HG02870 (cell line): ENCODE measurements around the gene ABCA7.

Source experiments
- ATAC-seq: cut with Tn5 transposase; IDR thresholded peaks from one replicate; pipeline ENCODE4 v1.9.1; 2021; ENCODE audit warnings: mild to moderate bottlenecking, moderate library complexity; ENCODE audit not compliant: unreplicated experiment

The ABCA7 gene

DNA sequence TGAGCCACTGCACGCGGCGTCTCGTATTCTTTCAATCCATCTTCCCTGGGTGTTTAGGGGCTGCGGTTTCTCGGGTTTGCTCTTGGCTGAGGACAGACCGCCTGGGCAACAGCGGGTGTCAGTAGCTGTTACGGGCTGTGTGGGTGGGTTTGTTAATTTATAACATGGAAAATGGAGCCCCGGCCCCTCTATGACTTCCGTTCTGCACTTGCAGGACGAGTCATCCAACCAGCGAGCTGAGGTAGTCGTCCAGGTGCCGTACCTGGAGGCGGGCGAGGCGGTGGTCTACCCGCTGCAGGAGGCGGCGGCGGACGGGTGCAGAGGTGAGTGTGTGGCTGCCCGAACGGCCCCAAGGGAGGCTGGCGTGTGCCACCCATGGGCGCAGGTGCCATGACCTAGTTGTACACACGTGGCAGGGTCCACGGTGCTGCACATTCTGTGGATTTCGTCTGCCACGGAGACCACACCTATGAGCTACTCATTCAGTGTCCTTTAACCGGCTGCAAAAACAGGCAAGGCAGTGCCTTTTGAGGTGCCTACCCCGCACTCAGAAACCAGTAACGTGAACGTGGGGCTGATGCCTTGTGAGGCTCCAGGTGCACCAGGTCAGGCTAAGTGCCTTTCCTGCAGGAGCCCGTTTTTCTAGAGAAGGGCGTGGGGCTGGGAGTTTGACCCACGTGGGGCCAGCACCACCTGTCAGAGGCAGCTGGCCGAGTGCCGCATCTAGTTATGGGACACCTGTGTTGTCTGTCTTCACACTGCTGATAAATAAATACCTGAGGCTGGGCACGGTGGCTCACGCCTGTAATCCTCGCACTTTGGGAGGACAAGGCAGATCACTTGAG lies 44.3 kb downstream of the ABCA7 start:
- no peak for ATAC-seq

DNA sequence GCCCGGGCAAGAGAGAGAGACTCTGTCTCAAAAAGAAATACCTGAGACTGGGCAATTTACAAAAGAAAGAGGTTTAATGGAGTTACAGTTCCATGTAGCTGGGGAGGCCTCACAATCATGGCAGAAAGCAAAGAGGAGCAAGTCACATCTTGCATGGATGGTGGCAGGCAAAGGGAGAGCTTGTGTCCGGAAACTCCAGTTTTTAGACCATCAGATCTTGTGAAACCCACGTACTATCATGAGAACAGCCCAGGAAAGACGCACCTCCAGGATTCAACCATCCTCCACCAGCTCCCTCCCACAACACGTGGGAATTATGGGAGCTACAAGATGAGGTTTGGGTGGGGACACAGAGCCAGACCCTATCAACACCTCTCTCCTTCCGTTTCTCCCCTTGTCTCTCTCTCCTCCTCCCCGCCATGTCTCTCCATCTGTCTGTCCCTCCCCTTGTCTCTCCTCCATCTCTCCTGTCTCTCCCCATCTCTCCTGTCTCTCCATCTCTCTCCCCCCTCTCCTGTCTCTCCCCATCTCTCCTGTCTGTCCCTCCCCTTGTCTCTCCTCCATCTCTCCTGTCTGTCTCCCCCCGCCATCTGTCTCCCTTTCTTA lies 45.2 kb downstream of the ABCA7 start:
- ATAC-seq: no peak

DNA sequence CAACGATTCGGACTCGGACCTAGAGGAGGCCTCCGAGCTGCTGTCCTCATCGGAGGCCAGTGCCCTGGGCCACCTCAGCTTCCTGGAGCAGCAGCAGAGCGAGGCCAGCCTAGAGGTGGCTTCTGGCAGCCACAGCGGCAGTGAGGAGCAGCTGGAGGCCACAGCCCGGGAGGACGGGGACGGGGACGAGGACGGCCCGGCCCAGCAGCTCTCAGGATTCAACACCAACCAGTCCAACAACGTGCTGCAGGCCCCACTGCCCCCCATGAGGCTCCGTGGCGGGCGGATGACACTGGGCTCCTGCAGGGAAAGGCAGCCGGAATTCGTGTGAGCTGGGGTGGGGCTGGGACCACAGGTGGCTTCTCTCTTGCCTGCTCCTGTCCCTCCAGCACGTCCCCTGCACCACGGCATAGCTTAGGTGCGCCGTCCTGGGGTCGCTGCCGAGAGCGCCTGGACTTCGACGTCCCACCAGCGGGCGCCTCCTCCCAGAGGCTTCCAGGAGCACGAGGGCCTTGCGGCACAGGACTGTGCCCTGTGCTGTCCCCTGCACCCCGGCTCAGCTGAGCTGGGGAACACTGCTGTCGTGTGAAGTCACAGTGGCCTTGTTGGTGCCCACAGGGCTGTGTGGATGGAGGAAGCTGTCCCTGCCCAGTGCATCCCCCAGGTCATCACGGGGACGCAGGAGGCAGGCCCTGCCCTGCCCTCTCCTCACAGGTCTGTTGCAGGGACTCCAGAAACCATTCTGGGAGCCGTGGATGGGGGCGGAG lies 46.0 kb downstream of the ABCA7 start:
- no peak for ATAC-seq

DNA sequence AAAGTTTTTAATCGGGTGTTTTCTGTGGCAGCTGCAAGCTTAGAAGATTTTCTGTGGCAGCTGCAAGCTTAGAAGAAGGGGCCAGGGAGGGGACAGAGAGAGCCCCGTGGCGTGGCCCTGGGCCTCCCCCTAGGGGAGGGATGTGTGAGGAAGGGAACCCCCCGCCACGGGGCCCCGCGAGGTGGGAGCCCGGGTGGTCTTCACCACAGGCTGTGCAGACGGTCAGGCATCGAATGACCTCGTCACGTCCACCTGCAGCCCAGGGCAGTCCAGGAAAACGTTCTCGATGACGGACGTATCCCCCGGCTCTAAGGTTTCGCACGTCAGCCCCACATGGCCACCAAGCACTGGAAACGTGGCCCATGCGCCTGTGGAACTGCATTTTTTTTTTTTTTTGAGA lies 46.7 kb downstream of the ABCA7 start:
- ATAC-seq: no peak

DNA sequence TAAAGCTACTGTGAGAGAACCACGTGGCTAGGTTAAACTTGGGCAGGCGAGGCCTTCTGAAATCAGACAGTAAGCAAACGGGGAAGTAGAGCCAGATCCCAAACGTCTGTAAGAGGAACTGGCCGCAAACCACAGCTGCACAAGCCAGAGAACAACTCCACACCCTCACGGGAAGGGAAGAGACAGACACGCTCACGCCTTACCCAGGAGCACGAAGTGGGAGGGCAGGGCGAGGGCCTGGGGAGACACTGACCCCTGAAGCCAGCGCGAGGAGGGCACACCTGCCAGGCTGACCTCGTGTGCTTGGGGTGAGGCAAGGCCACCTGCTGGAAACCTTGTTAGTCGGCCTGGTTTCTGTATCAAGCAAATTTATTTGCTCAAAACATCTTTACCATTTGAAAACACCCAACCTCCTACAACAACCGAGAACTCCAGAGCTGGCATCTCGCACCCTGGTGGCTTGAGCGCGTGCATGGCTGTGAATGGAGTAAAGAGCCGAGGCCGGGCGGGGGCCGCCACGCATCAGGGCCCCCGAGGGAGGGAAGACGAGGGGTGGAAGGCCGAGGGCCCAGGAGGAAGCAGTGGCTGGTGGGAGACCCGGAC lies 48.0 kb downstream of the ABCA7 start:
- ATAC-seq: no peak

DNA sequence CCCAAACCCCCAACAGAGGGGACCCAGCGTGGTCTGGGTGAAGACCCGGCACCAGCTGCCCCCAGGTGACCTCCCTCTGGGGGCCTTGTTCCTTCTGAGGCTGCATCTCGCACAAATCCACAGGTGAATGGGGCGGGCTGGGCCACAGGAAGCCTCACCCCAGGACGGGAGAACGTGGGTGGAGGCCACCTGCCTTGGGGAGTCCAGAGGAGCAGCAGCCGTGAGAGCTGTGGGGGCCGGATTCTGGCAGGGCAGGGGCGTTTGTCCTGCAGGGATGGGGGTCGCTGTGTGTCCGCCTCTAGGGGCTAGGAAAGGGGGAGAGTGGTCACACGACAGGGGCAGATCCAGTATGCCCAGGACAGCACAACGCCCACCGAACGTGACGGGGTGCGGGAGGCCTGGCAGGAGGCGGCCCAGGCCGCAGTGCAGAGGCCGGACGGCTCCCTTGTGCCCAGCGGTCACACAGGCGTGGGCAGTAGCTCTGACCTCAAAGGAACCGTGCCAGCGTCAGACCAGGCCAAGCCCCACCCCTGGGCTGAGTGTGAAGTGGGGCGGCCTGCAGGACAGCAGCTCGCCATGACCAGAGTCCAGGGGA lies 48.6 kb downstream of the ABCA7 start:
- ATAC-seq: no peak

DNA sequence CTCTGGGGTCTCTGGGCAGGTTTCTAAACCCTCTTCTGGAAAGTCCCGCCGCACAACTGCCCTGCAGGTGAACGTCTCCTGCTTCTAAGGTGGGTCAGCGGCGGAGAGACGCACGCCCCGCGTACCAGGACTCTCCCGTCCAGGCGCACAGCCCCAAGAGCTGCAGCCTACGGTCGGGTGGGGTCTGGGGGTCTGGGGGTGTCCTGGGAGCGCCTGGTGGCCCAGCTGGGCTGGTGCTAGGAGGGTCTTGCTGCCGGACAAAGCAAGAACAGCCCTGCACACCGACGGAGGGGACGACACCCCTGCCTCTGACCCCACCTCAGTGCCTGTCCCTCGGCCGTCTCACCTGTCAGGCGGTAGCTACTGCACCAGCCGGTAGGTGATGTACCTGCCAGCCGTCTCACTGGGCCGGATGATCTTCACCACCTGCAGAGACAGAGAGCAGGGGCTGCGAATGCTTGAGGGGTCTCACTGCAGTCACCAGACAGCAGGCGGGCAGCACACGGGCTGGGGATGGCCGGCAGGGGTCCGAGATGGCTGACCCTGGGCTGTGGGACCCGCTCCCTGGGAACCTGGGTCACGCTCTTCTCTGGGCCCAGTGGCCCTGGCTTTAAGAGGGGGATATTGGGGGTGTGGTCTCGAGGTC lies 49.3 kb downstream of the ABCA7 start:
- no peak for ATAC-seq

DNA sequence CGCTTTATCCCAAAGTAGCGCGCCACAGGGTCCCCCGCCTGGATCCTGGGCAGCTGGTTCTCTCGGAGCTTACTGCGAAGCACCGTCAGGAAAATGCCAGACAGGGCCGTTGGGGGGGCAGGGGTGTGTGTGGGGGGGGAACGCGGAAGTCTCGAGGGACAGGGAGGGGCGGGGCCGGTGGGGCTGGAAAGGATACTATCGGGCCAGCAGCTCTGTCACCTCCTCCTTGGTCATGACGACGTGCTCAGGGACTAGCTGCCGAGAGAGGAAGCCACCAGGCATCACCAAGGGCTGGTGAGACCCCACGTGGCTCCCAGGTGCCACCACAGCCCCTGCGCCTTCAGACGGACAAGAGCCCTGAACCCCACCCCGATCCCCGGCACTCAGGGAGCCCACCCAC lies 50.0 kb downstream of the ABCA7 start:
- ATAC-seq: no peak

DNA sequence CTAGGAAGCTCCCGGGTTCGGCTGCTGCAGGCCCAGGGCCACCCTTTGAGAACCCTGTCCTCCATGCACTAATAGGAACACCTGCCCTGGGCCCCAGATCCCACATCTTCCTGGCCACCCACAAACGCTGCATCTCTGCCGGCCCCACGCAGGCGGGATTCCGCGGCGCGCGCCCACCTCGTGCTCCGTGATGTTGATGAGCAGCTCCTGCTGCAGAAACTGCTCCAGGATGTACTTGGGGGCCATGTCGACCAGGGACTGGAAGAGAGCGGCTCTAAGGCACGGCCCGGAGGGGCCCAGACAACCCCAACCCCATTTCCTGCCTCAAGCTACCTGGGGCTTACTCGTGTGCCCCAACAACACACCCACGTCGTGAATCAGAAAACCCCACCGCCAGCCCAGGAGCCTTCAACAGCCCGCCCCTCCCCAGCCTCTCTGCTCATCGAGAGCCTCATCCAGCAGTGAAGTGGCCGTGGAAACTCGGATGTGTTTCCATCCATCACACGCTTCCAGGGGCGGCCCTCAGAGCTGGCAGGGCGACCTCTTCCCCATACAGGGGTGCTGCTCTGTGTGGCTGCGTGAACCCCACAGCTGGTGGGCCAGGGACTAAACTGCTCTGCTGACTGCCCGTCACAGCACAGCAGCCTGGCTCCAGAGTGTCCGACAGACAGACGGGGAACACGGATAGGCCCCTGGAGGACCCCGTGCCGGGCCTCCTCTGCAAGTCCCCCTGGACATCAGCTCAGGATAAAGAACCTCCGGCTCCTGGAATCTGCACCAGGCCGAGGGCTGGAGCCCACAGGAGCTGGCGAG lies 51.0 kb downstream of the ABCA7 start:
- no peak for ATAC-seq

DNA sequence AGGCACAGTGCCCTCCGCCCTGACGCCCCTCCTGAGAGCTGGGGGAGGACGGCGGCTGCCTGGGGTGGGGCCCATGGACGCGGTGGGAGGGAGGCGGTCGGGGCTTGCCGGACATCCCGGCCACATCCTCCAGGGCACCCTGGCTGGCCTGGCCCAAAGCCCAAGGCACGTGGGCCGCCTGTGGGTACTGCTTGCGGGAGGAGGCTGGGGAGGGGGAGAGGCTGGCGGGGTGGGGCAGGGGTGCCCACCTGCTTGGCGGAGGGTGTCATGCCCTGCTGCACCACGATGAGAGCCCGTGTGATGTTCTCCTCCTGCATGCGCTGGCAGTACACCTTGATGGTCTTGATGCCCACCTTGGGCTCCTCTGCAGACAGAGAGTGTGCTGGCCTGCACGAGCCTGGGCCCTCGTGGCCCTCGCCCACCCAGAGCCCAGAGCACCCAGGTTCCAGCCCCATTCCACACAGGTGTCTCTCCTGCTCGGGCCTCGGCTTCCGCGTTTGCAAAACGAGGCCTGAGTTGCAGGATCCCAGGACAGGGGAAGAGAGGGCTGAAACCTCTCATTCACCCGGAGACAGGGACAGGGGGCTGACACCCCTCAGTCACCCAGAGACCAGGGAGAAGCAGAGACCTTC lies 51.8 kb downstream of the ABCA7 start:
- ATAC-seq: no peak

DNA sequence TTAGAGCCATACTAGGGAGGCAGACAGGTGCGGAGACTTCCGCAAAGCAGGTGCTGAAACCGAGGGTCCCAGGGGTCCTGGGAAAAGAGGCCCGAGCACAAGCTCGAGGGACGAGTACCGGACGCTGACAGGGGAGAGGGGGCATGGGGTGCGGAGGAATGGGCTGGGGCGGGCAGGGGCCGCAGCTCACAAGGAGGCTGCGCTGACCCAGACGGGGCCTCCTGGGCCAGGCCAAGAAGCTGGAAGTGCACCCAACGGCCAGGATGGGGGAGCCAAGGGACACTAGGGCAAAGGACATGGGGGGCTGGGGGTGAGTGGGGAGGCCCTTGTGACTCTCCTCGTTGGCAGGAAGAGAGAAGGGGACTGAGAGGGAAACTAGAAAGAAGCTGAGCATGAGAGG lies 53.4 kb downstream of the ABCA7 start:
- ATAC-seq: no peak

DNA sequence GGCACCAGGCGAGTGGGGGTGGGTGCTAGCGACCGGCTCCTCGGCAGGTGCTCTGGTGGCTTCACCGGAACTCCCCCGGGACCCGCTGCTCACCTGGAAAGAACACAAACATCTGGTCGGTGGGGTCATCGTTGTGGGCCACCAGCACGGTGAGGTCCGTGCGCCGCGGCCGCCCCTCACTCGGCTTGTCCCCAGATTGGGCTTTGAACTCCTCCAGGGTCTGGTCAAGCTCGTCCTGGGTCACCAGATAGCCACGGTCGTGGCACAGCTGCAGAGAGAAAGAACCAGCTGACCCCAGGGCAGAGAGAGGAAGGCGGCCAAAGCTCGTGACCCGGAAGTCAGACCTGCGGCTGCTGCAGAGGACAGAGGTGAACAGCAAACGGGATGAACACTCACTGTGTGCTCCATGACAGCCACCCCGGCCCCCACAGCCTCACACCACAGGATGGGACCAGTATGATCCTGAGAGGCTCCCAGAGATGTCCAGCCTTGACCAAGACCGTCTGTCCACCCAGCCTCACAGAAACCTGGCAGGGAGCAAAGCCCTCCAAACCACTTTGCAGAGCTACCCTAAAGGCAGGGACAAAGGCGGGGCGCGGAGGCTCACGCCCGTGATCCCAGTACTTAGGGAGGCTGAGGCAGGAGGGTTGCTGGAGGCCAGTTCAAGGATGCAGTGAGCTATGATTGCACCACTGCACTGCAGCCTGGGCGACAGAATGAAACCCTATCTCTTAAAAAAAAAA lies 54.1 kb downstream of the ABCA7 start:
- ATAC-seq: no peak

DNA sequence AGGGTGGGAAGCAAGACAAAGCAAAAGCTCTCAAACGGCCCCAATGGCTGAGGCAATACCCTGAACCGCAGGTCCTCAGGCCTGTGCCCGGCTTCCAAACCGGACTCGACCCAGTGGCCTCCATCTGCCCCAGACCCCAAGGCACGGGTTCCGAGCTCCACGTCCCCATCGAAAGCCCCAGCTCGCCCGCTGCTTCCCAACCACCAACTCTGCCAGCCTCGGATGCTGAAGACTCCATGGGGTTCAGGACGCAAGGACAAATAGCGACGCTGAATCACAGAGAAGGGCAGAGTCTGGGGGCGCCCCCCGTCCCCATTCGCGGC lies 54.7 kb downstream of the ABCA7 start:
- no peak for ATAC-seq

DNA sequence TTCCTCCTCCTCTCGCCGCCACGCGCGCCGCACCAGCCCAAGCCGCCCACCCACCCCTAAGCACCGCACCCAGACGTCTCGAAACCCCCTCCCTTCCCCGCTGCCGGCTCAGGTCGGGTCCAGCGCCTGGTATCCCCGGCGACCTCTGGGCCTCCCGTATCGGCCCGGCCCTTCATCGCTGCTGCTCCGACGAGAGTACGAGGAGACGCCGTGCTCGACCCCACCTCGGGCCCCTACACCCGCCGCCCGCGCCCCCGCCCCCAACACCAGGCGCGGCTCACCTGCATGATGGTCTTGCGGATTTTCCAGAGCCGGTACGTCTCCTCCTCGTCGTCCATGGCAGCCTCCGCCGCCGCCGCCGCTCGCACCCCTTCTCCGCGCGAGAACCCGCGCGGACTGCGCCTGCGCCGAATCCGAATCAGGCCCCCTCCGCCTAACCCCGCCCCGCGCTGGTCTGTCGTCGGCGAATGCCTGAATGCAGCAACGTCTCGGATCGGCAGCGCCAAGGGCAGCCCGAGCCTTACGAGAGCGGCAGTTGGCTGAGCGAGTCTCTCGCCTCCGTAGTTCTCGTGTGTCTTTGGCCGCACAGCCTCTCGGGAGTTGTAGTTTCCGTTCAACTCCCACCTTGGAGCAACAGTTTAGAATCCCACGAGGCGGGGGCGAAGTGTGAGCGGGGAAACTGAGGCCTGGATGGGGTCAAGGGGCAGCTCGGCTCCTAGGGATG lies 55.2 kb downstream of the ABCA7 start, which contains the start of gene POLR2E:
Gene POLR2E (minus strand): TSS at position 398 of the 724 bp plus-strand sequence. CDS start 60 bp downstream, at position 338.
- ATAC-seq: peak; percentile 79

DNA sequence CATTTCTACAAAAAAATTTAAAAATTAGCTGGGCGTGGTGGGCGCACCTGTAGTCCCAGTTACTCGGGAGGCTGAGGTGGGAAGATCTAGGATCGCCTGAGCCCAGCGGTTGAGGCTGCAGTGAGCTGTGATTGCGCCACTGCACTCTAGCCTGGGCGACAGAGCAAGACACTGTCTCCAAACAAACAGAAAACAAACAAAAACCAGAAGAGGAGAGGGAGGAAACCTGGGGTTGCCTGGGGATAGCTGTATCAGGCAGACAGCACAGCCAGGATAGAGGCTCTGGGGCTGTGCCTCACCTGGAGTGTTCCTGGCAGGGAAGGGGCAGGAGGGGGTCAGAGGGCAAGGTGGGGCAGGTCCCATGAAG lies 57.9 kb downstream of the ABCA7 start:
- ATAC-seq: no peak

DNA sequence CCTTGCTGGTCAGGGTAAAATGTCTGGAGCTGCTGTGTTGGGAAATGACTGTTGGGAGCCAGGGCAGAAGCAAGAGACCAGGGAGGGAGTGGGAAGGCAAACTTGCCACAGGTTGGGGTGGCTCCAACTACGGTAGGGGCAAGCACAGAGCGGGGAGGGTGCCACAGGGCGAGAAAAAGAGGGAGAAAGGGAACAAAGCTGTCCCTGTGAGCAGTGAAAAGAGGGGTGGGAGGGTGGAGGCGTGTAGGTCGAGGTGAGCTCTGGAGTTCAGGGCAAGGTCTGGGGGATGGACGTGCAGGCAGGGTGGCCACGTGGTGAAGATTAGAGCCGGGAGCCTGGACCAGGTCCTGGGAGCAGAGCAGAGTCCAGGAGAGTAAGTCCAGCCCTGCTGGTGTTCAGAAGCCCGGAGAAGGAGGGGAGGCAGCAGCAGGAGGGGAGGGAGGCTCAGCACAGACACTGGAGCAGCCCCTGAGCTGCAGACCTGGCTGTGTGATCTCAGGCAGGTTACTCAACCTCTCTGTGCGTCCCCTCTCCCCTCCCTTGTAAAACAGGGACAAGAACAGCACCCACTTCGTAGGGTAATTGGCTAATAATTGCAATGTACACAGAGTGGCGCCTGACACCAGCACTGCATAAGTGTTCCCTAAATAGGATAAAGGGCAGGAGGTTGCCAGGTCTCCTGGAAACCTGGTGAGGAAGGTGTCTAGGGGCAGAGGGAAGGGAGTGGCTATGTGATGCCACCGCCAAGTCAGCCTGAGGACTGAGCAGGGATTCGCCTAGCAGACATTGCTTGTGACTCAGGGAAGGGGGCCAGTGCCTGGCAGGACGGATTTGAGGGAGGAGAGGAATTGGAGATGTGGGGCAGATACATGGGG lies 58.5 kb downstream of the ABCA7 start:
- no peak for ATAC-seq

DNA sequence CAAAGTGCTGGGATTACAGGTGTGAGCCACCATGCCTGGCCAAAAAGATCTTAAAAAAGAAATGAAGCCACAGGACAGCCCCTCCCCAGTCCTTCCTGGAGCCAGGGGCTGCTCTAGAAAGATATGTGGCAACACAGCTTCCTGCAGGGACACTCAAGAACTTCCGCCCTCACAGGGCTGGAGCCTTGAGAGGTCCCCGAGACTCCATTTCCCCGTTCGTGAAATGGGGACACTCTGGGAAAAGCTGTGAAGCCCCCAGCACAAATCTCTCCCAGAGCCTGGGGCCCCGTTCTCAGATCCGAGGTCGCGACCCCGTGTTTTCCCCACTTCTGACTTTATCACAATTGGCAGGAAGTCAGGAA lies 61.4 kb downstream of the ABCA7 start:
- ATAC-seq: no peak
